HCT116 (cell line): ENCODE results near the gene PTPA. TPM values are rescaled to one million over a fixed set of nuclear protein-coding genes. Genes with fewer than 3 reads are reported as not detected.

Experiments
- ATAC-seq: fragments of 200-7000 bp; cut with Tn5 transposase; 2 replicates; pipeline ENCODE4 v1.9.1; 2020; ENCODE audit warnings: mild to moderate bottlenecking, moderate library complexity
- BruUV-seq: library from RNA; stranded (reverse); fragments of 400-500 nt; replicated peaks from 2 replicates; lab custom pipeline; 2021; lab: Mats Ljungman, UMichigan
- CTCF ChIA-PET: fragments of 300-600 bp; sonication (Branson Sonifier 250); formaldehyde crosslinking; loops from one replicate; lab custom pipeline; 2021; ENCODE audit warnings: antibody characterized with exemption; lab: Charles Lee
- POLR2A ChIA-PET: fragments of 300-600, 350-600 bp; sonication (Branson Sonifier 250); formaldehyde crosslinking; loops from one replicate; lab custom pipeline; 2021; ENCODE audit warnings: antibody characterized with exemption; lab: Charles Lee
- RAD21 ChIA-PET, 2 experiments: fragments of 300-600 bp; sonication (Branson Sonifier 250); formaldehyde crosslinking; loops; one replicate each; lab custom pipeline; 2023; ENCODE audit warnings: low total read pairs in 2 of 2; ENCODE audit not compliant: uncharacterized antibody in 2 of 2, unreplicated experiment in 2 of 2, low non-redundant PET in 1 of 2; lab: Charles Lee
- DNase-seq: peaks from one replicate; pipeline ENCODE4 v3.0.0-alpha.2; 2010; ENCODE audit warnings: low read depth, low spot score
- H2AFZ ChIP-seq: fragments of 200-600 bp; shearing (Covaris generic), sonication (generic); 2 replicates; pipeline ENCODE4 v1.6.1; 2017; ENCODE audit warnings: low read depth, mixed run types, mixed read lengths, antibody characterized with exemption, low read length; ENCODE audit not compliant: poor library complexity, severe bottlenecking
- H3K27ac ChIP-seq: 2 replicates; pipeline ENCODE4 v1.5.1; 2012; ENCODE audit warnings: low read depth, low read length
- H3K27me3 ChIP-seq: fragments of 200-600 bp; sonication (generic); 2 replicates; pipeline ENCODE4 v1.6.1; 2016; ENCODE audit warnings: mixed run types, low read length, mixed read lengths; ENCODE audit not compliant: insufficient read depth
- H3K36me3 ChIP-seq, 2 experiments: fragments of 200-500 bp in 1 of 2; fragments of 200-600 bp in 1 of 2; sonication (Bioruptor generic) in 1 of 2; sonication (generic) in 1 of 2; 2 replicates each; pipeline versions ENCODE4 v1.5.1 to v1.6.1; 2014 to 2016; ENCODE audit warnings: low read length in 2 of 2, inconsistent platforms in 1 of 2, mixed read lengths in 1 of 2, mixed run types in 1 of 2; ENCODE audit not compliant: insufficient read depth in 2 of 2, control insufficient read depth in 1 of 2
- H3K4me1 ChIP-seq, 2 experiments: fragments of 200-600 bp in 1 of 2; sonication (generic) in 1 of 2; 2 replicates each; pipeline versions ENCODE4 v1.5.1 to v1.6.1; 2012 to 2017; ENCODE audit warnings: low read length in 2 of 2, inconsistent platforms in 1 of 2, mild to moderate bottlenecking in 1 of 2, mixed read lengths in 1 of 2, mixed run types in 1 of 2, moderate library complexity in 1 of 2; ENCODE audit not compliant: insufficient read depth in 2 of 2, control insufficient read depth in 1 of 2
- H3K4me2 ChIP-seq: fragments of 200-600 bp; sonication (generic); 2 replicates; pipeline ENCODE4 v1.6.1; 2017; ENCODE audit warnings: mixed run types, low read length, mixed read lengths
- H3K4me3 ChIP-seq, 2 experiments: fragments of 200-600 bp in 1 of 2; sonication (generic) in 1 of 2; replicated peaks in 1 of 2; 2 replicates each; pipeline ENCODE4 v1.5.1; 2011 to 2016; ENCODE audit warnings: low read length in 2 of 2, control low read depth in 1 of 2, low read depth in 1 of 2, mild to moderate bottlenecking in 1 of 2, mixed read lengths in 1 of 2, mixed run types in 1 of 2
- H3K79me2 ChIP-seq: fragments of 200-600 bp; sonication (generic); 2 replicates; pipeline ENCODE4 v1.6.1; 2017; ENCODE audit warnings: mild to moderate bottlenecking, mixed run types, low read length, moderate library complexity, mixed read lengths; ENCODE audit not compliant: insufficient read depth
- H3K9ac ChIP-seq: fragments of 200-600 bp; sonication (generic); 2 replicates; pipeline ENCODE4 v1.6.1; 2016; ENCODE audit warnings: low read length, mixed read lengths
- H3K9me2 ChIP-seq: fragments of 200-600 bp; sonication (generic), shearing (Covaris generic); 2 replicates; pipeline ENCODE4 v1.6.1; 2017; ENCODE audit warnings: mixed run types, mild to moderate bottlenecking, moderate library complexity; ENCODE audit not compliant: insufficient read depth
- H3K9me3 ChIP-seq, 2 experiments: fragments of 200-500 bp in 1 of 2; fragments of 200-600 bp in 1 of 2; sonication (Bioruptor generic) in 1 of 2; sonication (generic) in 1 of 2; 2 replicates each; pipeline ENCODE4 v1.6.1; 2014 to 2017; ENCODE audit warnings: low read length in 2 of 2, mixed read lengths in 2 of 2, inconsistent platforms in 1 of 2, low read depth in 1 of 2, mild to moderate bottlenecking in 1 of 2, mixed run types in 1 of 2, moderate library complexity in 1 of 2; ENCODE audit not compliant: control insufficient read depth in 1 of 2, insufficient read depth in 1 of 2
- H4K20me1 ChIP-seq: fragments of 200-600 bp; sonication (generic), shearing (Covaris generic); 2 replicates; pipeline ENCODE4 v1.6.1; 2017; ENCODE audit warnings: mixed run types, mild to moderate bottlenecking, moderate library complexity; ENCODE audit not compliant: insufficient read depth
- CBX3 ChIP-seq: IDR thresholded peaks from 2 replicates; pipeline ENCODE4 v1.6.1; 2012; ENCODE audit warnings: low read depth
- EGR1 ChIP-seq: IDR thresholded peaks from 2 replicates; pipeline ENCODE4 v1.6.1; 2012; ENCODE audit warnings: low read depth
- EZH2 ChIP-seq: fragments of 200-600 bp; sonication (generic); IDR thresholded peaks from 2 replicates; pipeline ENCODE4 v1.6.1; 2017; ENCODE audit warnings: antibody characterized with exemption, mixed run types
- JUND ChIP-seq: IDR thresholded peaks from 2 replicates; pipeline ENCODE4 v1.6.1; 2012
- POLR2AphosphoS5 ChIP-seq: IDR thresholded peaks from 2 replicates; pipeline ENCODE4 v1.6.1; 2011; ENCODE audit warnings: mild to moderate bottlenecking, low read depth, low read length, moderate library complexity
- SIN3A ChIP-seq: IDR thresholded peaks from 2 replicates; pipeline ENCODE4 v1.6.1; 2012; ENCODE audit warnings: low read depth
- TCF7L2 ChIP-seq: IDR thresholded peaks from 2 replicates; pipeline ENCODE4 v1.7.0; 2011; ENCODE audit warnings: borderline replicate concordance, inconsistent platforms; ENCODE audit not compliant: insufficient read depth, insufficient read length; ENCODE audit errors: extremely low read depth
- ZNF274 ChIP-seq: fragments of 200-500 bp; sonication (Bioruptor generic); IDR thresholded peaks from 2 replicates; pipeline ENCODE4 v1.6.1; 2014; ENCODE audit warnings: mild to moderate bottlenecking, low read depth, low read length, inconsistent platforms
- intact Hi-C: fragments of 100-400 bp; cut with micrococcal nuclease; formaldehyde crosslinking; loops from 2 replicates; pipeline ENCODE4 v1.10.0; 2022
- total RNA-seq: library from RNA; stranded (reverse); gene quantifications from one replicate; pipeline ENCODE4 v1.2.1, GENCODE V29; 2021; ENCODE audit not compliant: unreplicated experiment
- TF ChIP-seq, protein P1 (sequence below): IDR thresholded peaks from 2 replicates; pipeline ENCODE4 v1.6.1; 2012; ENCODE audit warnings: low read depth
- TF ChIP-seq, protein P2 (sequence below), 3 experiments: fragments of 200-600 bp in 1 of 3; sonication (generic) in 1 of 3; IDR thresholded peaks in 2 of 3; conservative IDR thresholded peaks in 1 of 3; 2 replicates each; pipeline ENCODE4 v1.5.1; 2012 to 2017; ENCODE audit warnings: low read depth in 2 of 3, low read length in 2 of 3, antibody characterized with exemption in 1 of 3, borderline replicate concordance in 1 of 3, control low read depth in 1 of 3, mild to moderate bottlenecking in 1 of 3, mixed read lengths in 1 of 3, mixed run types in 1 of 3, moderate library complexity in 1 of 3; ENCODE audit not compliant: insufficient read depth in 1 of 3
- TF ChIP-seq, protein P3 (sequence below): IDR thresholded peaks from 2 replicates; pipeline ENCODE4 v1.6.1; 2012

The PTPA gene
- total RNA-seq, 1 experiment from 2014 or later = 177 TPM

DNA sequence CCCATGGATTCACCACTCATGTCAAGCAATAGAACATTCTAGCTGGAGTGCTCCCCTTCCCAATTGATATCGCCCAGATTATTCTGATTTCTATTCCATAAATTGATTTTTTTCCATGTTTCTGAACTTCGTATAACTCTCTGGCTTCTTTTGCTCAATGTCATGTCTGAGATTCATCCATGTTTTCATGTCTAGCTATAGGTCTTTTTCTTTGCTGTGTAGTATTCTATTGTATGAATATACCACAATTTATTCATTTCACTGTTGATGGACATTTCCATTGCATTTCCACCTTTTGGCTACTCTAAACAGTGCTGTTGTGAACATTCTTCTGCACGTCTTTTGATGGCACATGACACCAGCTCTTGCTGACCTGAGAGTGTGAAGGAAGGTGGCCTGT, 19.6 kb downstream of the PTPA start:
- DNase-seq (no peak), ATAC-seq (no peak)
- no peak for TF ChIP-seq POLR2AphosphoS5
- TF ChIP-seq, protein P1, sequence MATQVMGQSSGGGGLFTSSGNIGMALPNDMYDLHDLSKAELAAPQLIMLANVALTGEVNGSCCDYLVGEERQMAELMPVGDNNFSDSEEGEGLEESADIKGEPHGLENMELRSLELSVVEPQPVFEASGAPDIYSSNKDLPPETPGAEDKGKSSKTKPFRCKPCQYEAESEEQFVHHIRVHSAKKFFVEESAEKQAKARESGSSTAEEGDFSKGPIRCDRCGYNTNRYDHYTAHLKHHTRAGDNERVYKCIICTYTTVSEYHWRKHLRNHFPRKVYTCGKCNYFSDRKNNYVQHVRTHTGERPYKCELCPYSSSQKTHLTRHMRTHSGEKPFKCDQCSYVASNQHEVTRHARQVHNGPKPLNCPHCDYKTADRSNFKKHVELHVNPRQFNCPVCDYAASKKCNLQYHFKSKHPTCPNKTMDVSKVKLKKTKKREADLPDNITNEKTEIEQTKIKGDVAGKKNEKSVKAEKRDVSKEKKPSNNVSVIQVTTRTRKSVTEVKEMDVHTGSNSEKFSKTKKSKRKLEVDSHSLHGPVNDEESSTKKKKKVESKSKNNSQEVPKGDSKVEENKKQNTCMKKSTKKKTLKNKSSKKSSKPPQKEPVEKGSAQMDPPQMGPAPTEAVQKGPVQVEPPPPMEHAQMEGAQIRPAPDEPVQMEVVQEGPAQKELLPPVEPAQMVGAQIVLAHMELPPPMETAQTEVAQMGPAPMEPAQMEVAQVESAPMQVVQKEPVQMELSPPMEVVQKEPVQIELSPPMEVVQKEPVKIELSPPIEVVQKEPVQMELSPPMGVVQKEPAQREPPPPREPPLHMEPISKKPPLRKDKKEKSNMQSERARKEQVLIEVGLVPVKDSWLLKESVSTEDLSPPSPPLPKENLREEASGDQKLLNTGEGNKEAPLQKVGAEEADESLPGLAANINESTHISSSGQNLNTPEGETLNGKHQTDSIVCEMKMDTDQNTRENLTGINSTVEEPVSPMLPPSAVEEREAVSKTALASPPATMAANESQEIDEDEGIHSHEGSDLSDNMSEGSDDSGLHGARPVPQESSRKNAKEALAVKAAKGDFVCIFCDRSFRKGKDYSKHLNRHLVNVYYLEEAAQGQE = no peak
- TF ChIP-seq SIN3A = no peak
- TF ChIP-seq, protein P2, sequence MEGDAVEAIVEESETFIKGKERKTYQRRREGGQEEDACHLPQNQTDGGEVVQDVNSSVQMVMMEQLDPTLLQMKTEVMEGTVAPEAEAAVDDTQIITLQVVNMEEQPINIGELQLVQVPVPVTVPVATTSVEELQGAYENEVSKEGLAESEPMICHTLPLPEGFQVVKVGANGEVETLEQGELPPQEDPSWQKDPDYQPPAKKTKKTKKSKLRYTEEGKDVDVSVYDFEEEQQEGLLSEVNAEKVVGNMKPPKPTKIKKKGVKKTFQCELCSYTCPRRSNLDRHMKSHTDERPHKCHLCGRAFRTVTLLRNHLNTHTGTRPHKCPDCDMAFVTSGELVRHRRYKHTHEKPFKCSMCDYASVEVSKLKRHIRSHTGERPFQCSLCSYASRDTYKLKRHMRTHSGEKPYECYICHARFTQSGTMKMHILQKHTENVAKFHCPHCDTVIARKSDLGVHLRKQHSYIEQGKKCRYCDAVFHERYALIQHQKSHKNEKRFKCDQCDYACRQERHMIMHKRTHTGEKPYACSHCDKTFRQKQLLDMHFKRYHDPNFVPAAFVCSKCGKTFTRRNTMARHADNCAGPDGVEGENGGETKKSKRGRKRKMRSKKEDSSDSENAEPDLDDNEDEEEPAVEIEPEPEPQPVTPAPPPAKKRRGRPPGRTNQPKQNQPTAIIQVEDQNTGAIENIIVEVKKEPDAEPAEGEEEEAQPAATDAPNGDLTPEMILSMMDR (IDR thresholded peaks at IDR 0.05 in 2 of 3, conservative IDR thresholded peaks at IDR 0.05 in 1 of 3; ENCODE audit: borderline replicate concordance in 1 of 3, insufficient read depth in 1 of 3, low read depth in 2 of 3, low read length in 2 of 3) = no peak
- TF ChIP-seq JUND = no peak
- no peak for TF ChIP-seq TCF7L2
- no peak for TF ChIP-seq EZH2
- no peak for TF ChIP-seq CBX3
- TF ChIP-seq ZNF274 = no peak
- TF ChIP-seq EGR1 = no peak
- TF ChIP-seq, protein P3, sequence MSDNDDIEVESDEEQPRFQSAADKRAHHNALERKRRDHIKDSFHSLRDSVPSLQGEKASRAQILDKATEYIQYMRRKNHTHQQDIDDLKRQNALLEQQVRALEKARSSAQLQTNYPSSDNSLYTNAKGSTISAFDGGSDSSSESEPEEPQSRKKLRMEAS = no peak
- ChIA-PET CTCF (interaction anchor here (1.0 to 4.8 kb wide), 5 partner anchors 12 to 653 kb away, joined by 3 to 91 read pairs (median 5); partner anchors contain the start of gene NTMT1), RAD21 (no interaction called here), POLR2A (interaction anchor here (0.8 to 1.3 kb wide), 2 partner anchors 12 to 508 kb away, joined by 3 to 7 read pairs; no protein-coding TSS in a partner anchor)
- H4K20me1 ChIP-seq = no peaks in the 10 kb centered on the region
- no peak overlapping the region for H3K4me2 ChIP-seq
- H3K79me2 ChIP-seq = 0 out of 2 replicates have a peak, but pooled peaks cover 3% of the 10 kb centered on the region
- H3K36me3 ChIP-seq = peaks cover 8 to 36% of the 10 kb centered on the region in 2 experiments; a peak in 3 of 4 replicates
- no peaks in the 10 kb centered on the region for H3K9me3 ChIP-seq
- H3K27me3 ChIP-seq = no peaks in the 10 kb centered on the region
- H3K4me1 ChIP-seq = peaks cover 8 to 21% of the 10 kb centered on the region in 2 experiments
- no TSS peak for BruUV-seq
- H3K27ac ChIP-seq = no peak overlapping the region
- no peaks in the 10 kb centered on the region for H3K9me2 ChIP-seq
- H2AFZ ChIP-seq = no peak overlapping the region
- H3K4me3 ChIP-seq = no peak overlapping the region
- intact Hi-C loops = loop anchor here (1.0 to 2.0 kb wide), 2 partner anchors 494 to 654 kb away; no protein-coding TSS in a partner anchor
- H3K9ac ChIP-seq = 0 out of 2 replicates have a peak overlapping the region, but pooled peaks have one; percentile 7
